Vagina (tissue), 2 donors: ENCODE measurements around the gene PROM2. TPM values are rescaled to one million over a fixed set of nuclear protein-coding genes. Genes with fewer than 3 reads are reported as not detected.

Experiments used
- DNase-seq, 2 donors: peaks; one replicate each; pipeline ENCODE4 v3.0.0-alpha.2; 2017; ENCODE audit errors: extremely low spot score in 2 of 2
- H3K27ac ChIP-seq: fragments of 200-600 bp; sonication (generic); one replicate; pipeline ENCODE4 v1.5.1; 2019
- H3K27me3 ChIP-seq: fragments of 200-600 bp; sonication (generic); one replicate; pipeline ENCODE4 v1.5.1; 2019
- H3K36me3 ChIP-seq, 2 donors: fragments of 200-600 bp; sonication (generic); one replicate each; pipeline ENCODE4 v1.5.1; 2017 to 2019
- H3K4me1 ChIP-seq: fragments of 200-600 bp; sonication (generic); one replicate; pipeline ENCODE4 v1.5.1; 2019
- H3K4me3 ChIP-seq, 2 donors: fragments of 200-600 bp; sonication (generic); 1 replicate in 1 of 2; 2 replicates in 1 of 2; pipeline ENCODE4 v1.5.1; 2016 to 2019
- H3K9me3 ChIP-seq: fragments of 200-600 bp; sonication (generic); one replicate; pipeline ENCODE4 v1.5.1; 2019
- POLR2A ChIP-seq, 2 donors: fragments of 450-650 bp; IDR thresholded peaks; one replicate each; pipeline ENCODE4 v1.6.1; 2017; ENCODE audit warnings: antibody characterized with exemption in 2 of 2, mild to moderate bottlenecking in 2 of 2, moderate library complexity in 2 of 2
- POLR2AphosphoS5 ChIP-seq, 2 donors: sonication (generic); formaldehyde crosslinking; IDR thresholded peaks; one replicate each; pipeline ENCODE4 v1.9.0; 2017; ENCODE audit warnings: antibody characterized with exemption in 2 of 2, mild to moderate bottlenecking in 2 of 2, low read depth in 1 of 2; ENCODE audit not compliant: insufficient read depth in 1 of 2
- intact Hi-C: fragments of 100-400 bp; cut with DNase I; formaldehyde crosslinking; loops from one replicate; pipeline ENCODE4 v1.15.1; 2023
- total RNA-seq: library from RNA; depleted of rRNA; stranded (reverse); fragments of >200 nt; gene quantifications from one replicate; pipeline ENCODE4 v1.2.3, GENCODE V29; 2016
- TF ChIP-seq, protein P1 (sequence below), 3 experiments: fragments of 450-650 bp in 2 of 3; fragments of 200-600 bp in 1 of 3; sonication (generic) in 1 of 3; IDR thresholded peaks; one replicate each; pipeline ENCODE4 v1.5.1; 2017 to 2019; ENCODE audit warnings: antibody characterized with exemption in 3 of 3, mild to moderate bottlenecking in 2 of 3, moderate library complexity in 2 of 3

The PROM2 gene
- total RNA-seq, 1 donor from 2014 or later, result 70.5 TPM

DNA sequence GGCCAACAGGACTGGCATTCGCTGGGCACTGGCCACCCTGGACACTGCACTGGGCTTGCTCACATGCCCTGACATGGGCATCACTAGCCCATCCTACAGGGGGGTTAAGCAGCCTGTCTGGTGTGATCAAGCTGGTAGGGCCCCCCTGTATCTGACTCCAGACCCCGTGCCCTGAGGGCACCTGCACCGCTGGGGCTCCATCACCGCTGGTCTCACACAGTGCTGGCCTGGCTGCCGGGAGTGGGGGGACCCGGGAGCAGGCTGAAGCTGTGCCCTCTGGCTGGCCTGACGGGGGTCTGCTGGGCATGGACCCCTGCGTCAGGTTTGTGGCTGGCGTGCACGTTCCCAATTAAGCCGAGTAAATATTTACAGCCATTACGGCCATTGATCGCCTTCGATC lies 55.2 kb downstream of the PROM2 start:
- peaks cover 6% of the 10 kb centered on the region for H3K4me1 ChIP-seq
- no peaks in the 10 kb centered on the region for H3K9me3 ChIP-seq
- H3K27ac ChIP-seq, result no peak overlapping the region
- no peak overlapping the region for H3K4me3 ChIP-seq
- no peak for DNase-seq
- intact Hi-C loops, result no loop called here
- H3K27me3 ChIP-seq, result no peaks in the 10 kb centered on the region
- no peak for TF ChIP-seq POLR2A (IDR thresholded peaks at IDR 0.05)
- TF ChIP-seq, protein P1, sequence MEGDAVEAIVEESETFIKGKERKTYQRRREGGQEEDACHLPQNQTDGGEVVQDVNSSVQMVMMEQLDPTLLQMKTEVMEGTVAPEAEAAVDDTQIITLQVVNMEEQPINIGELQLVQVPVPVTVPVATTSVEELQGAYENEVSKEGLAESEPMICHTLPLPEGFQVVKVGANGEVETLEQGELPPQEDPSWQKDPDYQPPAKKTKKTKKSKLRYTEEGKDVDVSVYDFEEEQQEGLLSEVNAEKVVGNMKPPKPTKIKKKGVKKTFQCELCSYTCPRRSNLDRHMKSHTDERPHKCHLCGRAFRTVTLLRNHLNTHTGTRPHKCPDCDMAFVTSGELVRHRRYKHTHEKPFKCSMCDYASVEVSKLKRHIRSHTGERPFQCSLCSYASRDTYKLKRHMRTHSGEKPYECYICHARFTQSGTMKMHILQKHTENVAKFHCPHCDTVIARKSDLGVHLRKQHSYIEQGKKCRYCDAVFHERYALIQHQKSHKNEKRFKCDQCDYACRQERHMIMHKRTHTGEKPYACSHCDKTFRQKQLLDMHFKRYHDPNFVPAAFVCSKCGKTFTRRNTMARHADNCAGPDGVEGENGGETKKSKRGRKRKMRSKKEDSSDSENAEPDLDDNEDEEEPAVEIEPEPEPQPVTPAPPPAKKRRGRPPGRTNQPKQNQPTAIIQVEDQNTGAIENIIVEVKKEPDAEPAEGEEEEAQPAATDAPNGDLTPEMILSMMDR (IDR thresholded peaks at IDR 0.05), result no peak
- no peak for TF ChIP-seq POLR2AphosphoS5 (IDR thresholded peaks at IDR 0.05; ENCODE audit: insufficient read depth in 1 of 2, low read depth in 1 of 2)
- H3K36me3 ChIP-seq, result no peaks in the 10 kb centered on the region

DNA sequence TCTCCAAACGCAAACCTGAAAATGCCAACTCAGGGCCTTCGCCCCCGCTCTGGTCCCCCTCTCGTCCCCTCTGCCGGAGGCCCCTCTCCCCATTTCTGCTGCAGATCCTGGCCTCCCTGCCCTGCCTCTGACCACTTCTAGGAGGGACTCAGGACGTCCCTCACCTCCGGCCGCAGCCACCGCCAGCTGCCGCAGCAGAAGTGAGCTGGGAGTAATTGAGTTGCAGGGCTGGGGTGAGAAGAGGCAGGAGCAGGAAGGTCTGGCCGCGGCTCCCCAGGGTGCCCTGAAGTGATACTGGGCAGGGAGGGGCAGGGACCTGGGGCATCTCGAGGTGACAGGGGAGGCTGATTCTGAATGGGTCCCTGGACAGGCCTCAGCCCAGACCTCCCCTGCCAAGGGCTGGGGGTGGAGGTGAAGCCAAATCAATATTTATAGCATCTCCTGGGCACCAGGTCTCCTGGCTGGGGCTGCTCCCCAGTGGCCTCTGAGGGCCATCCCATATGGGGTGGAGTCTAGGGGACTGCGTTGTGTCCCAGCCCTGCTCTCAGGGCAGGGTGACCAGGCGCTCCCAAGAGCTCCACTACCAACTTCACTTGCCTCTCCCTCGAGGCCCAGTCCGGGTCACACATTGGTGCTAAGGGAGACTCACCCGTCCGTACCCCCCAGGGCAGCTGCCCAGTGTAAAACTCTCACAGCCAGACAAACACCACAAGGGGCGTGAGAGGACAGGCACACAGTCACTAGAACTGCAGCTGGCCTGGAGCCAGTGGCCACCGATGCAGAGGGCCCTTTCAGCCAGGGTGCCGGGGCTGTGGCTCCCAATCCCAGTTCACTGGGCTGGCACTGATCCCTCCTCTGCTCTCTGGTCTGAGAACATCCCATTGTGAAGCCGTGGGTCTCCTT lies 55.9 kb downstream of the PROM2 start:
- Histone ChIP-seq H3K9me3 (no peaks in the 10 kb centered on the region), H3K27me3 (no peaks in the 10 kb centered on the region), H3K4me3 (no peak overlapping the region), H3K36me3 (no peaks in the 10 kb centered on the region), H3K27ac (no peak overlapping the region), H3K4me1 (peaks cover 10% of the 10 kb centered on the region)
- intact Hi-C loops, result no loop called here
- no peak for TF ChIP-seq POLR2A (IDR thresholded peaks at IDR 0.05)
- TF ChIP-seq, protein P1 (IDR thresholded peaks at IDR 0.05), result no peak
- no peak for TF ChIP-seq POLR2AphosphoS5 (IDR thresholded peaks at IDR 0.05; ENCODE audit: insufficient read depth in 1 of 2, low read depth in 1 of 2)
- no peak for DNase-seq

DNA sequence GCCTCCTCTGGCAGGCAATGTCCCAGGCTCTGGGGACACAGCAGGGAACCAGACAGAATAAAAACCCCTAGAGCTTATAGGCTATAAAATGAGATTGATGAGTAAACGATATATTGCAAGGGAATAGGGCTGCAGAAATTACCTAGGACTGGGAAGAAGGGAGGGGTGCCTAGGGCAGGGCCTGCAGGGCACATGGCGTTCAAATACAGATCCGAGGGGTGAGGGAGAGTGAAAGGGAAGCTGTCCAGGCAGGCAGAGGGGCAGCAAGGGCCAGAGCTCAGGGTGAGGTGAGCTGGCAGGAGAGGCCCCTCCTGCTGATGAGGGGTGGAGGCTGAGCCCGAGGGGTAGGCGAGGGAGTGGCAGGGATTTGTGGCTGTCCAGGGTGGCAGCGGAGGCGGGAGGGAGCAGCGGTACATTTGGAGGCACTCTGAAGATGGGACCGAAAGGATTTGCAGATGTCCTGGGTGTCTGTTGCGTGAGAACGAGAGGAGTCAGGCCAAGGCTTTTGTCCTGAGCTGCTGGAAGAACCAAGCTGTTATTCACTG lies 56.6 kb downstream of the PROM2 start:
- peaks cover 10% of the 10 kb centered on the region for H3K4me1 ChIP-seq
- DNase-seq, result no peak
- H3K27ac ChIP-seq, result no peak overlapping the region
- H3K27me3 ChIP-seq, result no peaks in the 10 kb centered on the region
- no peaks in the 10 kb centered on the region for H3K9me3 ChIP-seq
- intact Hi-C loops, result no loop called here
- TF ChIP-seq POLR2A (IDR thresholded peaks at IDR 0.05) (no peak), POLR2AphosphoS5 (IDR thresholded peaks at IDR 0.05; ENCODE audit: insufficient read depth in 1 of 2, low read depth in 1 of 2) (no peak)
- TF ChIP-seq, protein P1 (IDR thresholded peaks at IDR 0.05), result no peak
- H3K4me3 ChIP-seq, result no peak overlapping the region
- no peaks in the 10 kb centered on the region for H3K36me3 ChIP-seq

DNA sequence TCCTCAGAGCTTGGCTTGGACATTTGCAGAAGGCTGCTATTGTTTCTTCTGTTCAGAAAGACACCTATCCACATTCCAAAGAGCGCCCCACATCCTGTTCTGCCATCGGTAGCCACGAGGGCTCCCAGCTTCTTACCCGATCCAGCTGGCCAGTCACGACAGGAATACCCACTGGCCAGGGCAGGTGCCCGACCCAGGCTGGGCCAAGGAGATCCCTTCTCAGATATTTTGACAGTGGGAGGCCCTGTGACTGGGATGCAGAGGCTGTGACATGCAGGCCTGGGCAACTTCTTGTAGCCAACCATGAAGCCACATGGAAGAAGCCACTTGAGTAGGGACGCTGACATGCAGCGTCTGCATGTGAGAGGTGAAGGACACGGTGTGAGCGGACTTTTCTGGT lies 57.4 kb downstream of the PROM2 start:
- Histone ChIP-seq H3K4me1 (peaks cover 10% of the 10 kb centered on the region), H3K36me3 (no peaks in the 10 kb centered on the region), H3K27ac (no peak overlapping the region), H3K4me3 (no peak overlapping the region), H3K27me3 (no peaks in the 10 kb centered on the region), H3K9me3 (no peaks in the 10 kb centered on the region)
- no peak for TF ChIP-seq POLR2AphosphoS5 (IDR thresholded peaks at IDR 0.05; ENCODE audit: insufficient read depth in 1 of 2, low read depth in 1 of 2)
- no peak for TF ChIP-seq POLR2A (IDR thresholded peaks at IDR 0.05)
- TF ChIP-seq, protein P1 (IDR thresholded peaks at IDR 0.05), result no peak
- intact Hi-C loops, result no loop called here
- DNase-seq, result no peak

DNA sequence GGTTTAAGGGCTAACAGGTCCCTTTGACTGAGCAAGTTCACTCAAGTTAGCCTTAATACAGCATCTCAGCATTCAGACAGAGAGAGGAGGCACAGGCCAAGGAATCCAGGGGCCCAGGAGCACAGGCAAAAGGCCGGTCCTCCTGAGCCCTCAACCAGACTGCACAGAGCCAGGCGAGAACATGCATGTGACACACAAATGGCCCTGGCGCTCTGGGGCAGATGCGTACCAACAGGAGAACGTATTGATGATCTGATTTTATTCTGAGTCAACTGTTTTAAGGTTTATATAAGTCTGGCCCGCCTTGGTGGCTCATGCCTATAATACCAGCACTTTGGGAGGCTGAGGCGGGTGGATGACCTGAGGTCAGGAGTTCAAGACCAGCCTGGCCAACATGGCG lies 57.8 kb downstream of the PROM2 start:
- Histone ChIP-seq H3K36me3 (no peaks in the 10 kb centered on the region), H3K4me3 (no peak overlapping the region), H3K27me3 (no peaks in the 10 kb centered on the region), H3K9me3 (no peaks in the 10 kb centered on the region), H3K4me1 (peaks cover 10% of the 10 kb centered on the region), H3K27ac (no peak overlapping the region)
- TF ChIP-seq POLR2AphosphoS5 (IDR thresholded peaks at IDR 0.05; ENCODE audit: insufficient read depth in 1 of 2, low read depth in 1 of 2) (no peak), POLR2A (IDR thresholded peaks at IDR 0.05) (no peak)
- TF ChIP-seq, protein P1 (IDR thresholded peaks at IDR 0.05), result no peak
- intact Hi-C loops, result no loop called here
- no peak for DNase-seq
